H1 (cell line): ENCODE data around the gene ATP9B. TPM values are rescaled to one million over a fixed set of nuclear protein-coding genes. Genes with fewer than 3 reads are reported as not detected.
"Not testable (repeated sequence)": the region's sequence is repeated elsewhere in the genome, so short reads cannot be mapped to it uniquely, and the experiment has no call there.

Experiments used
- CTCF ChIA-PET: fragments of 300-600 bp; sonication (Branson Sonifier 250); formaldehyde crosslinking; loops from one replicate; lab custom pipeline; 2021; ENCODE audit not compliant: partially characterized antibody; lab: Charles Lee
- POLR2A ChIA-PET: fragments of 300-600 bp; sonication (Branson Sonifier 250); formaldehyde crosslinking; loops from one replicate; lab custom pipeline; 2021; ENCODE audit warnings: inconsistent platforms; ENCODE audit not compliant: partially characterized antibody; lab: Charles Lee
- DNase-seq, 2 experiments: peaks; one replicate each; pipeline versions ENCODE4 v3.0.0 to v3.0.0-alpha.2; 2010 to 2022; ENCODE audit warnings: low spot score in 2 of 2, low read depth in 1 of 2, mixed read lengths in 1 of 2
- FAIRE-seq: peaks from 2 replicates; lab custom pipeline; 2011; peaks lifted over from hg19 to GRCh38; lab: Jason Lieb, UNC
- H2AFZ ChIP-seq: 2 replicates; pipeline ENCODE4 v1.8.1; 2012; ENCODE audit warnings: low read length, inconsistent platforms
- H2AK5ac ChIP-seq: 2 replicates; pipeline ENCODE4 v1.6.1; 2013; ENCODE audit warnings: low read depth, low read length
- H2BK120ac ChIP-seq: replicated peaks from 2 replicates; pipeline ENCODE3; 2013; ENCODE audit warnings: low read depth, low read length, inconsistent platforms
- H2BK12ac ChIP-seq: 2 replicates; pipeline ENCODE4 v1.6.1; 2013; ENCODE audit warnings: low read depth, low read length
- H2BK15ac ChIP-seq: 2 replicates; pipeline ENCODE4 v1.6.1; 2013; ENCODE audit warnings: low read length
- H2BK20ac ChIP-seq: 2 replicates; pipeline ENCODE4 v1.6.1; 2013; ENCODE audit warnings: low read length
- H2BK5ac ChIP-seq: 2 replicates; pipeline ENCODE4 v1.6.1; 2013; ENCODE audit warnings: low read depth, low read length
- H3K14ac ChIP-seq: 2 replicates; pipeline ENCODE4 v1.6.1; 2013; ENCODE audit warnings: inconsistent platforms; ENCODE audit not compliant: insufficient read length
- H3K18ac ChIP-seq: 2 replicates; pipeline ENCODE4 v1.6.1; 2013; ENCODE audit warnings: low read length; ENCODE audit errors: extremely low read depth
- H3K23ac ChIP-seq: 2 replicates; pipeline ENCODE4 v1.6.1; 2013; ENCODE audit warnings: inconsistent platforms; ENCODE audit not compliant: insufficient read length
- H3K23me2 ChIP-seq: 2 replicates; pipeline ENCODE4 v1.6.1; 2013; ENCODE audit warnings: low read depth, low read length
- H3K27ac ChIP-seq: 2 replicates; pipeline ENCODE4 v1.6.1; 2011; ENCODE audit warnings: low read depth, low read length, inconsistent platforms
- H3K27me3 ChIP-seq, 4 experiments: replicated peaks in 1 of 4; 1 replicate in 1 of 4; 2 replicates in 3 of 4; pipeline versions ENCODE4 v1.6.1 to v1.8.1; 2011 to 2013; ENCODE audit warnings: low read length in 3 of 4, mild to moderate bottlenecking in 3 of 4, inconsistent platforms in 2 of 4, mixed read lengths in 2 of 4, moderate library complexity in 1 of 4; ENCODE audit not compliant: control insufficient read depth in 3 of 4, insufficient read depth in 3 of 4; ENCODE audit errors: extremely low read depth in 1 of 4
- H3K36me3 ChIP-seq, 4 experiments: 2 replicates each; pipeline versions ENCODE4 v1.6.1 to v1.8.1; 2011 to 2013; ENCODE audit warnings: mild to moderate bottlenecking in 4 of 4, low read length in 3 of 4, moderate library complexity in 2 of 4, control low read depth in 1 of 4, inconsistent platforms in 1 of 4; ENCODE audit not compliant: insufficient read depth in 4 of 4, control insufficient read depth in 2 of 4
- H3K4ac ChIP-seq: replicated peaks from 2 replicates; pipeline ENCODE3; 2013; ENCODE audit warnings: low read length, low read depth, mixed read lengths, inconsistent platforms; ENCODE audit not compliant: insufficient read length
- H3K4me1 ChIP-seq, 4 experiments: replicated peaks in 1 of 4; 1 replicate in 1 of 4; 2 replicates in 3 of 4; pipeline versions ENCODE4 v1.6.1 to v1.8.1; 2011 to 2013; ENCODE audit warnings: low read length in 3 of 4, inconsistent platforms in 2 of 4, mixed read lengths in 1 of 4; ENCODE audit not compliant: insufficient read depth in 4 of 4, control insufficient read depth in 3 of 4
- H3K4me2 ChIP-seq, 2 experiments: 2 replicates each; pipeline versions ENCODE4 v1.6.1 to v1.8.1; 2011 to 2013; ENCODE audit warnings: low read depth in 2 of 2, low read length in 2 of 2, control low read depth in 1 of 2, inconsistent platforms in 1 of 2, mild to moderate bottlenecking in 1 of 2; ENCODE audit not compliant: insufficient read depth in 1 of 2
- H3K4me3 ChIP-seq, 4 experiments: fragments of 200-600, 300-600 bp in 1 of 4; sonication (generic), shearing (Covaris generic), sonication (Bioruptor Twin) in 1 of 4; 2 replicates each; pipeline versions ENCODE4 v1.5.1 to v1.8.1; 2011 to 2016; ENCODE audit warnings: low read length in 4 of 4, low read depth in 3 of 4, control low read depth in 2 of 4, inconsistent platforms in 2 of 4, mild to moderate bottlenecking in 2 of 4, mixed read lengths in 1 of 4, moderate library complexity in 1 of 4; ENCODE audit not compliant: insufficient read depth in 2 of 4; ENCODE audit errors: extremely low read depth in 1 of 4
- H3K56ac ChIP-seq: replicated peaks from 2 replicates; pipeline ENCODE3; 2013; ENCODE audit warnings: low read depth, mild to moderate bottlenecking, mixed read lengths, low read length, inconsistent platforms; ENCODE audit not compliant: insufficient read length
- H3K79me1 ChIP-seq: 2 replicates; pipeline ENCODE4 v1.6.1; 2013; ENCODE audit warnings: low read depth, low read length, control low read depth
- H3K79me2 ChIP-seq, 2 experiments: 2 replicates each; pipeline versions ENCODE4 v1.6.1 to v1.8.1; 2012 to 2013; ENCODE audit warnings: low read length in 2 of 2, mild to moderate bottlenecking in 2 of 2, inconsistent platforms in 1 of 2; ENCODE audit not compliant: insufficient read depth in 2 of 2, control insufficient read depth in 1 of 2
- H3K9ac ChIP-seq, 4 experiments: replicated peaks in 1 of 4; 1 replicate in 1 of 4; 2 replicates in 3 of 4; pipeline versions ENCODE4 v1.6.1 to v1.8.1; 2011 to 2013; ENCODE audit warnings: low read depth in 3 of 4, low read length in 3 of 4, control low read depth in 2 of 4, mild to moderate bottlenecking in 2 of 4, moderate library complexity in 2 of 4, inconsistent platforms in 1 of 4; ENCODE audit errors: extremely low read depth in 1 of 4
- H3K9me3 ChIP-seq, 2 experiments: 2 replicates each; pipeline versions ENCODE4 v1.6.1 to v1.8.1; 2012 to 2013; ENCODE audit warnings: mild to moderate bottlenecking in 2 of 2, moderate library complexity in 2 of 2, control low read depth in 1 of 2, inconsistent platforms in 1 of 2, low read depth in 1 of 2, low read length in 1 of 2, mixed read lengths in 1 of 2; ENCODE audit not compliant: insufficient read depth in 2 of 2
- H4K20me1 ChIP-seq, 2 experiments: replicated peaks in 1 of 2; 2 replicates each; pipeline versions ENCODE3 to v1.8.1; 2011 to 2013; ENCODE audit warnings: inconsistent platforms in 2 of 2, low read length in 2 of 2, mild to moderate bottlenecking in 1 of 2; ENCODE audit not compliant: insufficient read depth in 2 of 2, control insufficient read depth in 1 of 2
- H4K5ac ChIP-seq: 2 replicates; pipeline ENCODE4 v1.6.1; 2013; ENCODE audit warnings: low read length, low read depth, mixed read lengths, inconsistent platforms; ENCODE audit not compliant: insufficient read length
- H4K8ac ChIP-seq: 2 replicates; pipeline ENCODE4 v1.8.0; 2013; ENCODE audit warnings: mild to moderate bottlenecking, moderate library complexity, low read length, inconsistent platforms; ENCODE audit not compliant: insufficient read depth; ENCODE audit errors: extremely low read depth
- H4K91ac ChIP-seq: replicated peaks from 2 replicates; pipeline ENCODE3; 2013; ENCODE audit warnings: low read length, mixed read lengths, inconsistent platforms; ENCODE audit not compliant: insufficient read length
- HDAC6 ChIP-seq: IDR thresholded peaks from one replicate; pipeline ENCODE4 v1.7.1; 2012; ENCODE audit warnings: low read depth, mild to moderate bottlenecking, inconsistent platforms, low read length, moderate library complexity
- WGBS, 2 experiments: shearing (Covaris generic) in 1 of 2; methylation state at CpG; one replicate each; pipeline versions ENCODE4 v1.1.6 to v1.1.7; 2013 to 2015; ENCODE audit warnings: low lambda C conversion rate in 2 of 2, mixed read lengths in 2 of 2, inconsistent platforms in 1 of 2, low coverage in 1 of 2, missing lambda C conversion rate in 1 of 2; ENCODE audit not compliant: insufficient replicate concordance in 2 of 2, insufficient coverage in 1 of 2, insufficient read length in 1 of 2; ENCODE audit errors: extremely low coverage in 1 of 2, missing lambda C conversion rate in 1 of 2; 5-methylcytosine and 5-hydroxymethylcytosine counted together
- polyA plus RNA-seq, 7 experiments: library from polyadenylated mRNA; depleted of rRNA in 3 of 7; stranded (reverse) in 5 of 7; unstranded in 2 of 7; fragments of >200 nt in 5 of 7; fragments of 200-250 nt in 2 of 7; gene quantifications; 1 replicate in 5 of 7; 2 replicates in 1 of 7; 4 replicates in 1 of 7; pipeline versions ENCODE4 v1.2.1 to v1.2.3, GENCODE V29; 2011 to 2013; ENCODE audit warnings: missing spikeins in 2 of 7, mixed read lengths in 2 of 7
- total RNA-seq: library from RNA; stranded (reverse); fragmentation: NEBNext Ultra II Directional; extraction: Animal tissue kit (Norgen Biotek cat#: 25700); gene quantifications from 2 replicates; pipeline ENCODE4 v1.2.1, GENCODE V29; 2021

ATP9B gene
- total and polyA plus RNA-seq, 2 of the 8 experiments (the other 6 are each of a cell fraction or from before 2014, with no cell fraction given), result 15.1 to 21.7 TPM

DNA sequence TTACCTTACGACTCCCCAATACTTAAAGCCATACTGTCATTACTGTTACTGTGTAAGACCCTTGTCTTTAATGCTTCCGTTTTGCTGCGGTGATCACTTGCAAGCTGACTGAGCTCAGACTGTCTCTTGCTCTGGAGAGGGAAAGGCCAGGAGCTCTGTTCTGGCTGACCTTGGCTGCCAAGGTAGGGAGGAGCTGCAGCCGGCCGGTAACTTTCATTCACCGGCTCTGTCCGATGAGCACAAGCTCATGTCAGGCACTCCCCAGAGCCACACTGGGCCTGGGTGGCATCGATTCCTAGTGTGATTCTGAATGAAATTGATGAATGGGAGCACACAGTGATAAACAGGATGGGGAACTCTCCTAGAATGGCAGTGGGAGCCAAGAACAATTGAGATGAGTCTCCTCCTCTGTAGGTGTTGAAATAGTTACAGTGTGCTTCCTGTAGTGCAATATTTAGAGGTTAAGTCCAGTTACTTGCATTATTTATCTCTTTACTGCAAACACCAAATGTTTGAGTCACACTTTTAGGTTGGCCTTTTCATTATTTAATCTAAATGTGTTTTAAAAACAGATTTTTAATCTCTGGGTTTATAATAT is 100.9 kb downstream of the ATP9B start (continued):
- TF ChIP-seq HDAC6, result no peak

- H2AFZ ChIP-seq, H3K18ac ChIP-seq, H3K9me3 ChIP-seq, FAIRE-seq, H4K5ac ChIP-seq, POLR2A ChIA-PET, H3K4me2 ChIP-seq, H3K14ac ChIP-seq, H2AK5ac ChIP-seq, H3K4me1 ChIP-seq, H2BK12ac ChIP-seq, H3K4me3 ChIP-seq, H2BK5ac ChIP-seq, H2BK20ac ChIP-seq, H2BK15ac ChIP-seq, H4K20me1 ChIP-seq, H3K79me1 ChIP-seq, H3K4ac ChIP-seq, H4K8ac ChIP-seq, H3K56ac ChIP-seq, CTCF ChIA-PET, H3K27ac ChIP-seq, H3K36me3 ChIP-seq, DNase-seq, H3K79me2 ChIP-seq, H2BK120ac ChIP-seq, H3K9ac ChIP-seq, H3K27me3 ChIP-seq, H3K23me2 ChIP-seq, H4K91ac ChIP-seq, H3K23ac ChIP-seq: not testable (repeated sequence)
- WGBS, 2 experiments, result 95% methylated on average over 24 of the region's 27 CpGs; no CpG with 5 or more reads in 1 of the 2 experiments
Observed at GRCh38 chr18:79172331-79172730, 103.1 kb downstream of the ATP9B start.
